Astrocyte (in vitro differentiated cells and primary cell): ENCODE data around the gene GATA6. TPM values are rescaled to one million over a fixed set of nuclear protein-coding genes. Genes with fewer than 3 reads are reported as not detected.

Source experiments
- DNase-seq: peaks from one replicate; pipeline ENCODE4 v3.0.0-alpha.2; 2010; ENCODE audit warnings: low read depth
- FAIRE-seq: peaks from 2 replicates; lab custom pipeline; 2011; peaks lifted over from hg19 to GRCh38; lab: Jason Lieb, UNC
- H2AFZ ChIP-seq: 2 replicates; pipeline ENCODE4 v1.6.0; 2012; ENCODE audit warnings: low read depth, low read length, inconsistent platforms
- H3K27ac ChIP-seq: 2 replicates; pipeline ENCODE4 v1.5.1; 2011; ENCODE audit warnings: low read depth, low read length, inconsistent platforms
- H3K27me3 ChIP-seq: 2 replicates; pipeline ENCODE4 v1.6.0; 2011; ENCODE audit warnings: low read length, inconsistent platforms; ENCODE audit not compliant: insufficient read depth
- H3K36me3 ChIP-seq: 2 replicates; pipeline ENCODE4 v1.5.1; 2011; ENCODE audit warnings: low read length, inconsistent platforms; ENCODE audit not compliant: insufficient read depth
- H3K4me1 ChIP-seq: 2 replicates; pipeline ENCODE4 v1.5.1; 2011; ENCODE audit warnings: low read length, inconsistent platforms; ENCODE audit not compliant: insufficient read depth
- H3K4me2 ChIP-seq: 2 replicates; pipeline ENCODE4 v1.6.0; 2012; ENCODE audit warnings: low read length, inconsistent platforms
- H3K4me3 ChIP-seq: 2 replicates; pipeline ENCODE4 v1.5.1; 2011; ENCODE audit warnings: low read depth, mild to moderate bottlenecking, low read length, inconsistent platforms; ENCODE audit not compliant: insufficient read depth
- H3K79me2 ChIP-seq: 2 replicates; pipeline ENCODE4 v1.6.0; 2012; ENCODE audit warnings: mild to moderate bottlenecking, low read length, inconsistent platforms; ENCODE audit not compliant: insufficient read depth
- H3K9ac ChIP-seq: 2 replicates; pipeline ENCODE4 v1.6.0; 2012; ENCODE audit warnings: mild to moderate bottlenecking, low read length, inconsistent platforms
- H3K9me3 ChIP-seq: 2 replicates; pipeline ENCODE4 v1.5.1; 2012; ENCODE audit warnings: low read depth, mild to moderate bottlenecking, low read length, inconsistent platforms; ENCODE audit not compliant: insufficient read depth
- H4K20me1 ChIP-seq: 2 replicates; pipeline ENCODE4 v1.6.0; 2012; ENCODE audit warnings: low read length, inconsistent platforms; ENCODE audit not compliant: insufficient read depth
- H3K27ac Mint-ChIP-seq: one replicate; pipeline ENCODE4 v1.8.0; 2021; ENCODE audit warnings: mild to moderate bottlenecking, mixed read lengths; ENCODE audit not compliant: unreplicated experiment
- H3K27me3 Mint-ChIP-seq: one replicate; pipeline ENCODE4 v1.8.0; 2021; ENCODE audit warnings: low read depth, mixed read lengths; ENCODE audit not compliant: unreplicated experiment
- H3K36me3 Mint-ChIP-seq: one replicate; pipeline ENCODE4 v1.8.0; 2021; ENCODE audit warnings: low read depth, mixed read lengths; ENCODE audit not compliant: unreplicated experiment
- H3K4me1 Mint-ChIP-seq: one replicate; pipeline ENCODE4 v1.8.0; 2021; ENCODE audit warnings: low read depth, mixed read lengths; ENCODE audit not compliant: unreplicated experiment
- H3K4me3 Mint-ChIP-seq: one replicate; pipeline ENCODE4 v1.8.0; 2021; ENCODE audit warnings: mild to moderate bottlenecking, moderate library complexity, mixed read lengths; ENCODE audit not compliant: unreplicated experiment
- H3K9me3 Mint-ChIP-seq: one replicate; pipeline ENCODE4 v1.8.0; 2021; ENCODE audit warnings: mild to moderate bottlenecking, mixed read lengths; ENCODE audit not compliant: unreplicated experiment
- EZH2 ChIP-seq: IDR thresholded peaks from 2 replicates; pipeline ENCODE4 v1.6.1; 2012; ENCODE audit warnings: mild to moderate bottlenecking, low read length, inconsistent platforms; ENCODE audit not compliant: insufficient read depth
- total RNA-seq: library from RNA; stranded (reverse); gene quantifications from 2 replicates; pipeline ENCODE4 v1.2.1, GENCODE V29; 2021
- TF ChIP-seq, protein P1 (sequence below): IDR thresholded peaks from 2 replicates; pipeline ENCODE4 v1.5.1; 2011; ENCODE audit warnings: low read depth, mild to moderate bottlenecking, inconsistent platforms, low read length, moderate library complexity; ENCODE audit not compliant: insufficient read depth

Gene GATA6
- total RNA-seq, 1 donor from 2014 or later = 9.4 TPM

DNA sequence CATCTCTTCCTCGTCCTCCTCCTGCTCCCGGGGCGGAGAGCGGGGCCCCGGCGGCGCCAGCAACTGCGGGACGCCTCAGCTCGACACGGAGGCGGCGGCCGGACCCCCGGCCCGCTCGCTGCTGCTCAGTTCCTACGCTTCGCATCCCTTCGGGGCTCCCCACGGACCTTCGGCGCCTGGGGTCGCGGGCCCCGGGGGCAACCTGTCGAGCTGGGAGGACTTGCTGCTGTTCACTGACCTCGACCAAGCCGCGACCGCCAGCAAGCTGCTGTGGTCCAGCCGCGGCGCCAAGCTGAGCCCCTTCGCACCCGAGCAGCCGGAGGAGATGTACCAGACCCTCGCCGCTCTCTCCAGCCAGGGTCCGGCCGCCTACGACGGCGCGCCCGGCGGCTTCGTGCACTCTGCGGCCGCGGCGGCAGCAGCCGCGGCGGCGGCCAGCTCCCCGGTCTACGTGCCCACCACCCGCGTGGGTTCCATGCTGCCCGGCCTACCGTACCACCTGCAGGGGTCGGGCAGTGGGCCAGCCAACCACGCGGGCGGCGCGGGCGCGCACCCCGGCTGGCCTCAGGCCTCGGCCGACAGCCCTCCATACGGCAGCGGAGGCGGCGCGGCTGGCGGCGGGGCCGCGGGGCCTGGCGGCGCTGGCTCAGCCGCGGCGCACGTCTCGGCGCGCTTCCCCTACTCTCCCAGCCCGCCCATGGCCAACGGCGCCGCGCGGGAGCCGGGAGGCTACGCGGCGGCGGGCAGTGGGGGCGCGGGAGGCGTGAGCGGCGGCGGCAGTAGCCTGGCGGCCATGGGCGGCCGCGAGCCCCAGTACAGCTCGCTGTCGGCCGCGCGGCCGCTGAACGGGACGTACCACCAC lies 2.1 kb downstream of the GATA6 start:
- Mint-ChIP-seq H3K36me3 (peaks cover 23% of the 10 kb centered on the region), H3K4me3 (peak overlapping the region; percentile 92)
- peaks cover 68% of the 10 kb centered on the region for H3K79me2 ChIP-seq

DNA sequence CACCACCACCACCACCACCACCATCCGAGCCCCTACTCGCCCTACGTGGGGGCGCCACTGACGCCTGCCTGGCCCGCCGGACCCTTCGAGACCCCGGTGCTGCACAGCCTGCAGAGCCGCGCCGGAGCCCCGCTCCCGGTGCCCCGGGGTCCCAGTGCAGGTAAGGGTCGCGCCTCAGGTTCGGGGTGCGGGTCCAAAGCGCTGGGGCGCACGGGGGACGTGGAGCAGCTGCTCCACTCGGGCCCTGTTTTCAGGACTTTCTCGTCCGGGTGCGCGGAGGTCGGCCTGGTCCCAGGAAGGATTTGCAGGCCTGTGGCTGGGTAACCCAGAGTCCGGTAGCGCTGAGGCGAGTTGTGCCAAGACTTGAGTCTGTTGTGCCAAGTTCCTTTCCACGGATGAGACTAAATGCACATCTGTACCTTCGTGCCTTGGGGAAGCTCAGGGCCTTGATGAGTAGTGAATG lies 2.8 kb downstream of the GATA6 start:
- Histone ChIP-seq H3K4me3 (peak overlapping the region; percentile 85), H3K4me2 (peak overlapping the region; percentile 93), H4K20me1 (peaks cover 79% of the 10 kb centered on the region), H3K4me1 (peaks cover 41% of the 10 kb centered on the region), H3K36me3 (peaks cover 7% of the 10 kb centered on the region), H2AFZ (no peak overlapping the region), H3K9me3 (no peaks in the 10 kb centered on the region), H3K9ac (peak overlapping the region; percentile 98), H3K27me3 (peaks cover 32% of the 10 kb centered on the region), H3K27ac (peak overlapping the region; percentile 21), H3K79me2 (peaks cover 75% of the 10 kb centered on the region)
- TF ChIP-seq, protein P1, sequence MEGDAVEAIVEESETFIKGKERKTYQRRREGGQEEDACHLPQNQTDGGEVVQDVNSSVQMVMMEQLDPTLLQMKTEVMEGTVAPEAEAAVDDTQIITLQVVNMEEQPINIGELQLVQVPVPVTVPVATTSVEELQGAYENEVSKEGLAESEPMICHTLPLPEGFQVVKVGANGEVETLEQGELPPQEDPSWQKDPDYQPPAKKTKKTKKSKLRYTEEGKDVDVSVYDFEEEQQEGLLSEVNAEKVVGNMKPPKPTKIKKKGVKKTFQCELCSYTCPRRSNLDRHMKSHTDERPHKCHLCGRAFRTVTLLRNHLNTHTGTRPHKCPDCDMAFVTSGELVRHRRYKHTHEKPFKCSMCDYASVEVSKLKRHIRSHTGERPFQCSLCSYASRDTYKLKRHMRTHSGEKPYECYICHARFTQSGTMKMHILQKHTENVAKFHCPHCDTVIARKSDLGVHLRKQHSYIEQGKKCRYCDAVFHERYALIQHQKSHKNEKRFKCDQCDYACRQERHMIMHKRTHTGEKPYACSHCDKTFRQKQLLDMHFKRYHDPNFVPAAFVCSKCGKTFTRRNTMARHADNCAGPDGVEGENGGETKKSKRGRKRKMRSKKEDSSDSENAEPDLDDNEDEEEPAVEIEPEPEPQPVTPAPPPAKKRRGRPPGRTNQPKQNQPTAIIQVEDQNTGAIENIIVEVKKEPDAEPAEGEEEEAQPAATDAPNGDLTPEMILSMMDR = no peak
- TF ChIP-seq EZH2 = peak; percentile 11
- Mint-ChIP-seq H3K27me3 (peaks cover 54% of the 10 kb centered on the region), H3K4me3 (peak overlapping the region; percentile 84), H3K27ac (no peak overlapping the region), H3K36me3 (peaks cover 24% of the 10 kb centered on the region), H3K9me3 (peaks cover 14% of the 10 kb centered on the region), H3K4me1 (peaks cover 8% of the 10 kb centered on the region)
- FAIRE-seq (no peak), DNase-seq (no peak)

More for the DNA sequence above, 2.1 kb downstream of the GATA6 start:
- Histone ChIP-seq H2AFZ (peak overlapping the region; percentile 42), H3K9ac (peak overlapping the region; percentile 98), H3K27me3 (peaks cover 37% of the 10 kb centered on the region), H3K4me2 (peak overlapping the region; percentile 93), H3K4me3 (peak overlapping the region; percentile 85), H3K4me1 (peaks cover 36% of the 10 kb centered on the region), H4K20me1 (peaks cover 79% of the 10 kb centered on the region), H3K36me3 (peaks cover 7% of the 10 kb centered on the region), H3K9me3 (no peaks in the 10 kb centered on the region), H3K27ac (peak overlapping the region; percentile 81)
- FAIRE-seq (no peak), DNase-seq (no peak)
- TF ChIP-seq, protein P1 = no peak
- TF ChIP-seq EZH2 = peak; percentile 41
- peaks cover 58% of the 10 kb centered on the region for H3K27me3 Mint-ChIP-seq
- no peak overlapping the region for H3K27ac Mint-ChIP-seq
- H3K9me3 Mint-ChIP-seq = peaks cover 13% of the 10 kb centered on the region
- H3K4me1 Mint-ChIP-seq = peaks cover 7% of the 10 kb centered on the region
